K562 (cell line): ENCODE measurements around the gene CCDC171. TPM values are rescaled to one million over a fixed set of nuclear protein-coding genes. Genes with fewer than 3 reads are reported as not detected.

Experiments
- ESRRA ChIP-seq: fragments of 450-650 bp; IDR thresholded peaks from 2 replicates; pipeline ENCODE4 v1.6.1; 2014; ENCODE audit warnings: low read depth, mild to moderate bottlenecking, moderate library complexity, borderline replicate concordance
- ETV1 ChIP-seq: fragments of 450-650 bp; conservative IDR thresholded peaks from 2 replicates; pipeline ENCODE4 v1.6.1; 2016; ENCODE audit warnings: missing genetic modification characterization, control low read depth, low read depth, missing compliant biosample characterization
- GTF2E2 ChIP-seq: fragments of 200-800 bp; sonication (Bioruptor generic); IDR thresholded peaks from 2 replicates; pipeline ENCODE4 v1.6.1; 2016; ENCODE audit warnings: missing genetic modification characterization, missing compliant biosample characterization
- MEIS2 ChIP-seq: fragments of 450-650 bp; IDR thresholded peaks from 2 replicates; pipeline ENCODE4 v1.6.1; 2014; ENCODE audit warnings: mild to moderate bottlenecking; ENCODE audit not compliant: partially characterized antibody
- MYC ChIP-seq, 2 experiments: fragments of 250-450 bp in 1 of 2; sonication (Bioruptor Pico) in 1 of 2; IDR thresholded peaks; 2 replicates each; pipeline versions ENCODE4 v1.5.1 to v1.6.1; 2012 to 2021; ENCODE audit warnings: low read depth in 2 of 2, borderline replicate concordance in 1 of 2, improper control_type of control experiment in 1 of 2, low read length in 1 of 2, mild to moderate bottlenecking in 1 of 2, moderate library complexity in 1 of 2
- RFX7 ChIP-seq: fragments of 250-450 bp; sonication (Bioruptor Pico); IDR thresholded peaks from 2 replicates; pipeline ENCODE4 v1.5.1; 2021; ENCODE audit warnings: mild to moderate bottlenecking
- SREBF1 ChIP-seq: fragments of 150-350 bp; IDR thresholded peaks from 2 replicates; pipeline ENCODE4 v1.6.1; 2014; ENCODE audit warnings: antibody characterized with exemption, low read depth, low read length, borderline replicate concordance
- STAT5A ChIP-seq: IDR thresholded peaks from 2 replicates; pipeline ENCODE4 v1.6.1; 2012; ENCODE audit warnings: low read length, inconsistent platforms, borderline replicate concordance
- ZNF24 ChIP-seq: fragments of 450-650 bp; IDR thresholded peaks from 2 replicates; pipeline ENCODE4 v1.6.1; 2016
- polyA plus RNA-seq, 8 experiments: library from polyadenylated mRNA; depleted of rRNA in 4 of 8; stranded (reverse) in 5 of 8; unstranded in 3 of 8; fragments of >200 nt; fragmentation: Nextera tagmentation in 2 of 8; fragmentation: Illumina TruSeq in 1 of 8; extraction: Ambion mirVana in 2 of 8; extraction: Trizol in 1 of 8; gene quantifications; 2 replicates each; pipeline versions ENCODE4 v1.2.1 to v1.2.3, GENCODE V29; 2011 to 2014; ENCODE audit warnings: inconsistent platforms in 1 of 8, missing spikeins in 1 of 8
- total RNA-seq, 7 experiments: library from RNA; depleted of rRNA in 6 of 7; stranded (reverse); fragments of >200 nt in 6 of 7; fragmentation: Illumina TruSeq in 2 of 7; extraction: Trizol in 2 of 7; gene quantifications; 2 replicates each; pipeline versions ENCODE4 v1.2.1 to v1.2.3, GENCODE V29; 2011 to 2021; ENCODE audit warnings: low replicate concordance in 1 of 7
- TF ChIP-seq, protein P1 (sequence below): fragments of 450-650 bp; IDR thresholded peaks from 2 replicates; pipeline ENCODE4 v1.6.1; 2016; ENCODE audit warnings: mild to moderate bottlenecking, moderate library complexity
- TF ChIP-seq, protein P2 (sequence below), 2 experiments: IDR thresholded peaks; 2 replicates each; pipeline ENCODE4 v1.6.1; 2011; ENCODE audit warnings: borderline replicate concordance in 1 of 2, control low read depth in 1 of 2, low read depth in 1 of 2, low read length in 1 of 2, mild to moderate bottlenecking in 1 of 2, mixed read lengths in 1 of 2, moderate library complexity in 1 of 2; ENCODE audit not compliant: insufficient read depth in 1 of 2, insufficient read length in 1 of 2, poor library complexity in 1 of 2, severe bottlenecking in 1 of 2; ENCODE audit errors: extremely low read depth in 1 of 2
- TF ChIP-seq, protein P3 (sequence below): fragments of 450-650 bp; formaldehyde crosslinking; IDR thresholded peaks from 2 replicates; pipeline ENCODE4 v1.4.0; 2020; ENCODE audit warnings: mild to moderate bottlenecking, moderate library complexity

CCDC171 gene
- total and polyA plus RNA-seq, 9 of the 15 experiments (the other 6 are each of a cell fraction or from before 2014, with no cell fraction given): 0.08 to 3.8 (median 0.27) TPM

DNA sequence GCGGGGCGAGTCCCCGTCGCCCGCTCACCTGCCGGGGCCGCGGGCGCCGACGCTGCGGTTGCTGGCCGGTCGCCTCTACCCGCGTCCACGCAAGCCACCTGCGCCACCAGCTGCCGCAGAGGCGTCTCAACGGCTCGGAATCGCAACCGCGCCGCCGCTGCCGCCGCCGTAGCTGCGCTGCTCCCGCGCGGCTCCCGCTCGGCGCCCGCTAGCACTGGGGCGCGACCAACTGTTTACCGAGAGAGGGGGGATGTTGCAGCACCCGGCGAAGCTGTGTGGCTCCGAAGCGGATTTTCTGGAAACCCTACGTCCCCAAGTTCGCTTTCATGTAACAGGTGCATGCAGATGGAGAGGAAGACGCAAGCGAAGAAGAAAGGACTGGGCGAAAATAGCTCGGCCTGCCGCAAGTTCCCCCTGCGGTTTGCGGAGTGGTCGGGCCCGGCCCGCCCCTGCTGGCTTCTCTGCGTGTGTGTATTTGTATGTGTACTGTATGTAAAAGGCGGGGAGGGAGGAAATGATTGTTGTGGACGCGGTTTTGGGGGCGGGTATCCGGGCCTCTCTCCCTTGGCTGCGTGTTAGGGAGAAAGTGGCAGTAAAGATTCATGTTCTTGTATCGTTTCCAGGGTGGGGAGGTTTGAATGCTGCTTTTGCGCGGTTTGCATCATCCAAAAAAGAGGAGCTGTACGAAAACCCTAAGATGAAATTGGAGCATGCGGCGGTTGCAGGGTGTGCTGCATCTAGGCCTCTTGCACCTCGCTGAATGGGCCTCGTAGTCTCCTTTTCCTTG lies 41.9 kb upstream of the CCDC171 start, which contains the start of gene PSIP1 (continued):
- TF ChIP-seq, protein P1, sequence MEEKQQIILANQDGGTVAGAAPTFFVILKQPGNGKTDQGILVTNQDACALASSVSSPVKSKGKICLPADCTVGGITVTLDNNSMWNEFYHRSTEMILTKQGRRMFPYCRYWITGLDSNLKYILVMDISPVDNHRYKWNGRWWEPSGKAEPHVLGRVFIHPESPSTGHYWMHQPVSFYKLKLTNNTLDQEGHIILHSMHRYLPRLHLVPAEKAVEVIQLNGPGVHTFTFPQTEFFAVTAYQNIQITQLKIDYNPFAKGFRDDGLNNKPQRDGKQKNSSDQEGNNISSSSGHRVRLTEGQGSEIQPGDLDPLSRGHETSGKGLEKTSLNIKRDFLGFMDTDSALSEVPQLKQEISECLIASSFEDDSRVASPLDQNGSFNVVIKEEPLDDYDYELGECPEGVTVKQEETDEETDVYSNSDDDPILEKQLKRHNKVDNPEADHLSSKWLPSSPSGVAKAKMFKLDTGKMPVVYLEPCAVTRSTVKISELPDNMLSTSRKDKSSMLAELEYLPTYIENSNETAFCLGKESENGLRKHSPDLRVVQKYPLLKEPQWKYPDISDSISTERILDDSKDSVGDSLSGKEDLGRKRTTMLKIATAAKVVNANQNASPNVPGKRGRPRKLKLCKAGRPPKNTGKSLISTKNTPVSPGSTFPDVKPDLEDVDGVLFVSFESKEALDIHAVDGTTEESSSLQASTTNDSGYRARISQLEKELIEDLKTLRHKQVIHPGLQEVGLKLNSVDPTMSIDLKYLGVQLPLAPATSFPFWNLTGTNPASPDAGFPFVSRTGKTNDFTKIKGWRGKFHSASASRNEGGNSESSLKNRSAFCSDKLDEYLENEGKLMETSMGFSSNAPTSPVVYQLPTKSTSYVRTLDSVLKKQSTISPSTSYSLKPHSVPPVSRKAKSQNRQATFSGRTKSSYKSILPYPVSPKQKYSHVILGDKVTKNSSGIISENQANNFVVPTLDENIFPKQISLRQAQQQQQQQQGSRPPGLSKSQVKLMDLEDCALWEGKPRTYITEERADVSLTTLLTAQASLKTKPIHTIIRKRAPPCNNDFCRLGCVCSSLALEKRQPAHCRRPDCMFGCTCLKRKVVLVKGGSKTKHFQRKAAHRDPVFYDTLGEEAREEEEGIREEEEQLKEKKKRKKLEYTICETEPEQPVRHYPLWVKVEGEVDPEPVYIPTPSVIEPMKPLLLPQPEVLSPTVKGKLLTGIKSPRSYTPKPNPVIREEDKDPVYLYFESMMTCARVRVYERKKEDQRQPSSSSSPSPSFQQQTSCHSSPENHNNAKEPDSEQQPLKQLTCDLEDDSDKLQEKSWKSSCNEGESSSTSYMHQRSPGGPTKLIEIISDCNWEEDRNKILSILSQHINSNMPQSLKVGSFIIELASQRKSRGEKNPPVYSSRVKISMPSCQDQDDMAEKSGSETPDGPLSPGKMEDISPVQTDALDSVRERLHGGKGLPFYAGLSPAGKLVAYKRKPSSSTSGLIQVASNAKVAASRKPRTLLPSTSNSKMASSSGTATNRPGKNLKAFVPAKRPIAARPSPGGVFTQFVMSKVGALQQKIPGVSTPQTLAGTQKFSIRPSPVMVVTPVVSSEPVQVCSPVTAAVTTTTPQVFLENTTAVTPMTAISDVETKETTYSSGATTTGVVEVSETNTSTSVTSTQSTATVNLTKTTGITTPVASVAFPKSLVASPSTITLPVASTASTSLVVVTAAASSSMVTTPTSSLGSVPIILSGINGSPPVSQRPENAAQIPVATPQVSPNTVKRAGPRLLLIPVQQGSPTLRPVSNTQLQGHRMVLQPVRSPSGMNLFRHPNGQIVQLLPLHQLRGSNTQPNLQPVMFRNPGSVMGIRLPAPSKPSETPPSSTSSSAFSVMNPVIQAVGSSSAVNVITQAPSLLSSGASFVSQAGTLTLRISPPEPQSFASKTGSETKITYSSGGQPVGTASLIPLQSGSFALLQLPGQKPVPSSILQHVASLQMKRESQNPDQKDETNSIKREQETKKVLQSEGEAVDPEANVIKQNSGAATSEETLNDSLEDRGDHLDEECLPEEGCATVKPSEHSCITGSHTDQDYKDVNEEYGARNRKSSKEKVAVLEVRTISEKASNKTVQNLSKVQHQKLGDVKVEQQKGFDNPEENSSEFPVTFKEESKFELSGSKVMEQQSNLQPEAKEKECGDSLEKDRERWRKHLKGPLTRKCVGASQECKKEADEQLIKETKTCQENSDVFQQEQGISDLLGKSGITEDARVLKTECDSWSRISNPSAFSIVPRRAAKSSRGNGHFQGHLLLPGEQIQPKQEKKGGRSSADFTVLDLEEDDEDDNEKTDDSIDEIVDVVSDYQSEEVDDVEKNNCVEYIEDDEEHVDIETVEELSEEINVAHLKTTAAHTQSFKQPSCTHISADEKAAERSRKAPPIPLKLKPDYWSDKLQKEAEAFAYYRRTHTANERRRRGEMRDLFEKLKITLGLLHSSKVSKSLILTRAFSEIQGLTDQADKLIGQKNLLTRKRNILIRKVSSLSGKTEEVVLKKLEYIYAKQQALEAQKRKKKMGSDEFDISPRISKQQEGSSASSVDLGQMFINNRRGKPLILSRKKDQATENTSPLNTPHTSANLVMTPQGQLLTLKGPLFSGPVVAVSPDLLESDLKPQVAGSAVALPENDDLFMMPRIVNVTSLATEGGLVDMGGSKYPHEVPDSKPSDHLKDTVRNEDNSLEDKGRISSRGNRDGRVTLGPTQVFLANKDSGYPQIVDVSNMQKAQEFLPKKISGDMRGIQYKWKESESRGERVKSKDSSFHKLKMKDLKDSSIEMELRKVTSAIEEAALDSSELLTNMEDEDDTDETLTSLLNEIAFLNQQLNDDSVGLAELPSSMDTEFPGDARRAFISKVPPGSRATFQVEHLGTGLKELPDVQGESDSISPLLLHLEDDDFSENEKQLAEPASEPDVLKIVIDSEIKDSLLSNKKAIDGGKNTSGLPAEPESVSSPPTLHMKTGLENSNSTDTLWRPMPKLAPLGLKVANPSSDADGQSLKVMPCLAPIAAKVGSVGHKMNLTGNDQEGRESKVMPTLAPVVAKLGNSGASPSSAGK: peak; percentile 74
- TF ChIP-seq, protein P2, sequence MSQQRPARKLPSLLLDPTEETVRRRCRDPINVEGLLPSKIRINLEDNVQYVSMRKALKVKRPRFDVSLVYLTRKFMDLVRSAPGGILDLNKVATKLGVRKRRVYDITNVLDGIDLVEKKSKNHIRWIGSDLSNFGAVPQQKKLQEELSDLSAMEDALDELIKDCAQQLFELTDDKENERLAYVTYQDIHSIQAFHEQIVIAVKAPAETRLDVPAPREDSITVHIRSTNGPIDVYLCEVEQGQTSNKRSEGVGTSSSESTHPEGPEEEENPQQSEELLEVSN (IDR thresholded peaks at IDR 0.05; ENCODE audit: borderline replicate concordance in 1 of 2, extremely low read depth in 1 of 2, insufficient read depth in 1 of 2, insufficient read length in 1 of 2, low read depth in 1 of 2, low read length in 1 of 2, poor library complexity in 1 of 2, severe bottlenecking in 1 of 2): peak; percentile 10 to 69
- TF ChIP-seq SREBF1: peak; percentile 83
- peak; percentile 34 for TF ChIP-seq MYC (IDR thresholded peaks at IDR 0.05; ENCODE audit: low read depth, low read length)
- no peak for TF ChIP-seq MYC (CRISPR knock-in tag; IDR thresholded peaks at IDR 0.05; ENCODE audit: borderline replicate concordance, low read depth)
- TF ChIP-seq RFX7 (CRISPR knock-in tag): no peak
- TF ChIP-seq ETV1 (tag): peak; percentile 24; the same call in 1 of the 2 replicates
- TF ChIP-seq, protein P3, sequence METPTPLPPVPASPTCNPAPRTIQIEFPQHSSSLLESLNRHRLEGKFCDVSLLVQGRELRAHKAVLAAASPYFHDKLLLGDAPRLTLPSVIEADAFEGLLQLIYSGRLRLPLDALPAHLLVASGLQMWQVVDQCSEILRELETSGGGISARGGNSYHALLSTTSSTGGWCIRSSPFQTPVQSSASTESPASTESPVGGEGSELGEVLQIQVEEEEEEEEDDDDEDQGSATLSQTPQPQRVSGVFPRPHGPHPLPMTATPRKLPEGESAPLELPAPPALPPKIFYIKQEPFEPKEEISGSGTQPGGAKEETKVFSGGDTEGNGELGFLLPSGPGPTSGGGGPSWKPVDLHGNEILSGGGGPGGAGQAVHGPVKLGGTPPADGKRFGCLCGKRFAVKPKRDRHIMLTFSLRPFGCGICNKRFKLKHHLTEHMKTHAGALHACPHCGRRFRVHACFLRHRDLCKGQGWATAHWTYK (CRISPR knock-in tag): no peak
- peak; percentile 97; the same call in 1 of the 2 replicates for TF ChIP-seq ESRRA
- TF ChIP-seq STAT5A: no peak; the same call in 1 of the 2 replicates
- peak; percentile 60; the same call in 1 of the 2 replicates for TF ChIP-seq ZNF24
- peak; percentile 48; the same call in 1 of the 2 replicates for TF ChIP-seq GTF2E2 (tag)
- peak; percentile 42 for TF ChIP-seq MEIS2
